SH-SY5Y (cell line): ENCODE data around the gene GPD1L.

Experiments used
- GATA2 ChIP-seq: IDR thresholded peaks from 2 replicates; pipeline ENCODE4 v1.6.1; 2011; ENCODE audit warnings: mild to moderate bottlenecking, low read depth, low read length
- GATA3 ChIP-seq: IDR thresholded peaks from 2 replicates; pipeline ENCODE4 v1.6.1; 2011; ENCODE audit warnings: low read depth, mild to moderate bottlenecking, low read length, moderate library complexity

Gene GPD1L

DNA sequence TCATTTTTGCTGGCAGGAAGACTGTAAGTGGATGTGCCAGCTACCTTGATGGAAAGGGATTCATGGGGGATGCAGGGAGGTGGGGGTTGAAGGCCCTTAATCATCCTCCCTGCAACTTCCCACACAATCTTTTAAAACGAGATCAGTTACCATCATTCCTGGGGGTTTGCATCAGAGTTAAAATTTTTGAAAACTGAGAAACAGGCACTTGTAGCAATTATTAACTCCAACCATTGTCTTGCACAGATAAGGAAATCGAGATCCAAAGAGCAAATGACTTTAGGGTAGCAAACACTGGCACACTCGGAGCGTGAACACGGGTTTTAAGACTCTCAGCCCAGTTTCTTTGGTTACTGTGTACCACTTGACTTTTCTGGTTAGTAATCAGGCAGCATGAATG lies 41.9 kb downstream of the GPD1L start:
- TF ChIP-seq GATA3 (no peak), GATA2 (no peak)

DNA sequence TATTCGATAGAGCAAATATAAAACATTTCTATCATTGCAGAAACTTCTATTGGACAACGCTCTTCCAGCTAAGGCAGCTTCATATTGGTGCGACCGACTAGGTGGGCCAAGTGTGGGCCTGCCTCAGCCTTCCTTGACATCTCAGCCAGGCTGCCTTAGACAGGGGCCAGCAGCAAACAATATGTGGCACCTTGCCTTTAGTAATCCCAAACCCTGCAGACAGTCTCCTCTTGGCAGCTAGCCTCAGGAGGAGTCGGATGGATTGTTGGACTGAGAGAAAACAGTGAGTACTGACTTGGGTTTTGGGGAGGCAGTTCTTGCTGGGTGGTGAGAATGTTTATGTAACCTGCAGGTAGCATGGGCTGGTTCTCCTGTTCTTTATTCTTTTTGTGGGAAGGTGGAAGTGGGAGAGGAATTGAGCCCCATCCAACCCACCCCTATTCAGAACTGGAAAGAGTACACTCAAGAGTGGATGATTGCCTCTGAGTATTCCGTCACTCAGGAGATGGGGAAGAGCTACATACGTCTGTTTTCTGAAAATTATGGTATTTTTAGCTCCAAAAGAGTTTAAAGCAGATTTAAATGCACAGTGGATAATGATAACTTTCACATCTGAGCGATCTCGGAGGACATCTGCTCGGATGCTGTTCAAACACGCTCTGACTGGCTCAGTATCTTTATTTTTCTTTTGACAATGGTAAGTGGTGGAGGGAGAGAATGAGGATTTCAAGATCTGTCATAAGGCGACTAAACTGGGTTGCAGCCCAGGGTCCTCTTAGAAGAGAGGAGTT lies 47.2 kb downstream of the GPD1L start:
- TF ChIP-seq GATA3 (no peak), GATA2 (no peak)

DNA sequence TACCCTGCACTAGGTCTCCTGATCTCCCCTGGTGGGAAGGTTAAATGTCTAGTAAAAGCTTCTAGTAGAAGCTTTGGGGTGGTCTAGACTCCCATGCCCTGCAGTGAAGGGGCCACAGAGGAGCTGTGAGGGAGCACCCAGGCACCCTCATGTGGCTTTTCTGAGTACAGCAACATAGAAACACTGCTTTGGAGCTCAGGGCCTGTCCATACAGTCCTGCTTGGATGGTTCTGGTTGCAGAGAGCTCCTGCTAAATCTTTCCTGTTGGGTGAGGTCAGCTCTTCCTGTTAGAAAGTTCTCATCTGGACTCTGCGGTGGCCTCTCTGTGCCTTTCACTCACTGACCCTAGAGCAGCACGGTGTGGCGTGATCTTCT lies 47.8 kb downstream of the GPD1L start:
- TF ChIP-seq GATA2: no peak
- TF ChIP-seq GATA3: no peak

DNA sequence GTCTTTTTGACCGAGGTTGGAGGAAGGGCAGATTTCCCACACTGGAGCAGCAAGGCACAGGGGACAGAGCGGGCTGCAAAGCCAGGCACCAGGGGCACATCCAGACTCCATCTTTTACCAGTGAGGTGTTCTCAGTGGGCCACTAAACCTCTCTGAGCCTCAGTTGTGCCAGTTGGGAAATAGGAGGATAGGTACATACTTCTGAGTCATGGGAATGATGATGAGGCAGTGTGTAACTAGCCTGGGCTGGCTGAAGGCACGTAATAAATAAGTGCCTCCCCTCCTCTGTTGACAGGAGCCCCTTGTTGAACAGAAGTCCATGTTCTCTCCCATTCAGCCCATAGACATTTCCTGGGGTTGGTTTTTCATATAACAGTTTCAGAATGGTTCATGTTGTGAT lies 48.7 kb downstream of the GPD1L start:
- TF ChIP-seq GATA3: no peak
- no peak for TF ChIP-seq GATA2

DNA sequence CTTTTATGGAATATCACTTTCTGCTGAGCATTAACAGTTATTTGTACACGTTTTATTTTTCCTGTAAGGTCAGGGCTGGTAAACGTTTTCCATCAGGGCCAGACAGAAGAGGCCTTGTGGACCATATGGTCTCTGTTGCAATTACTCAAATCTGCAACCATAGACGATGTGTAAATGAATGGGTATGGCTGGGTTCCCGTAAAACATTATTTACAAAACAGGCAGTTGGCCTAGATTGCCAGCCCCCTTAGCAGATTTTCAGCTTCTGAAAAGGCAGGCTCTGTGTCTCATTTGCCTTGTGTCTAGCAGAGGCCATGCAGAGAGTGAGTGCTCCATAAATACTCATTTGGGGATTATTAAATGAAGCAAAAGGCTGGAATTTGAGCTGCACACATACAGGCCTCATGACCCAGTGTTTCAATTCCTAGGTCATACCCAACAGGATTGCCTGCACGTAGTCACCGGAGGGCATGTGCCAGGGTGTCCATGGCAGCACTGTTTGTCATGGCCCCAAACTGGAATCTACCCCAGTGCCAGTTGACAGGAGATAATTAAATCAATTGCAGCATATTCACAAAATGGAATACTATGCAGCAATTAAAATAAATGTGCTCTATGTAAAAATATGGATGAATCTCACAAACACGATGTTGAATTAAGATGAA lies 51.3 kb downstream of the GPD1L start:
- TF ChIP-seq GATA3 (no peak), GATA2 (no peak)

DNA sequence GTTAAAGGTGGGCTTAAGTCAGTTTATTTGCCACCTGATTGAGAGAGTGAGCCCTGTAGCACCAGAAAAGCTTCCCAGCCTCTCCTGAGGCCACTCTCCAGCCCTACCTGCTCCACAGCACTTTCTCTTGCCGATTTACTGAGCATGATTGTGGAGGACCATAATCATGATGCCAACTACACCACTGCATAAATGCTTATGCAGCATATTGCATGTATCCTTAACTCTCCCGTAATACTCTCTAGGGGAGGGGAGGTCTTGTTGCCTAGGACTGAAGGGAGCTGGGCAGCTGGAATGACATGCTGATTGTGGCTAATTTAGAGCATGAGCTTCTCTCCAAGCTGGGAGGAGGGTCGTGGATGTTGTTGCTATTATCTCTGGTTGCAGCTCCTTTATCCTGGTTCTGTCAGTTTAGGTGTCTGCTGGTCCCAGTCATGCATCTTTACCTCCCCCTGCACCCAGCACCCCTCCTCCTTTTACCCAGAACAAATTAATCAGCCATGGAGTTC lies 54.3 kb downstream of the GPD1L start:
- TF ChIP-seq GATA3 (no peak), GATA2 (no peak)

DNA sequence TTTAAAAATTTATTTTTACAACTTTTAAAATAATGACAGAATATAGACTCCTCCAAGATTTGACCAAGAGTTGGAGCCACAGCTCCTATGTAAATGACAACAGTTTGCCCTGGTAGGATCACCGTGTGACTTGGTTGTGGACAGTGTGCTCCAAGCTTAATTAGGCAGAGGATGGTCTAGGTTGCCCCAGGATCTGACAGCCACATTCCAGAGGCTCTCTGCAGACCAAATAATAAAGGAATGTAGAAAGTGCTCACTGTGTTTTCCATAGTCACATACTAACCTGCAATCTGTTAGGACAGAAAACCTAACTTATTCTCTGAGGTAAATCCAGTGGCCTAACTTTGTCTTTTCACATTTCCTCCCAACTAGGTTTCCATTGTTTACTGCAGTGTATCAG lies 59.0 kb downstream of the GPD1L start:
- TF ChIP-seq GATA3: no peak
- no peak for TF ChIP-seq GATA2

DNA sequence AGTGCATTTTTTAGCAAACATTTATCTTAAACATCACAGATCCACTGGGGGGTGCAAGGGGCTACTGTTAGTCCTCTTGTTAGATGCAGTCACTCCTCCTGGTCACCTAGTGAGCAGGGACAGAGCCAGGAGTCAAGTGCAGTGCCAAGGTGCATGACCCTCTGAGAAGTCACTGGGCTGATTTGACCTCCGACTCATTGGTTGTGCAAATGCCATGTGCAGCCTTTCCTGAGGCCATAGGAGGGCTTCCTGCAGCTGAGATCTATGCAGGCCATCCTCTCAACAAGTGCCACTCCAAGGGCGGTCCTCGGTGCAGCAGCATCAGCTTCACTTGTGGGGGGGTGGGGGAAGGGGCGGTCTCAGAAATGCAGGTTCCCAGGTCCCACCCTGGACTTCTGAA lies 60.2 kb downstream of the GPD1L start:
- TF ChIP-seq GATA2: no peak
- no peak for TF ChIP-seq GATA3

DNA sequence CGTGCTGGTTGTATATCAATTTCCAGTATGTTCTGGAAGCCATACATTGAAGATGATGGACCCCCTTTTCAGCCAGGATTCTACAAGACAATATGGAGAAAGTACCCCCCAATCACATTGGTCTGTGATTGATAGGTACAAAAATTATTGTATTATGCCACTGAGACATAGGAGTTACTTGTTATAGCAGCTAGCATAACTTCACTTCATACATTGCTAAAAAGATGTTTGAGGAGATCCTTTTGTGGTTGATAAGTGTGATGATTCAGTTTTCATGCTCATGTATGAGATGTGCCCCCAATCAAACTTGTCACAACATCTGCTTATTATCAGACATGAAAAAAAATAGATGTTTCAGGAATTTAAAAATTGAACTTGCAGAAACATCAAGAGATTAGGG lies 66.0 kb downstream of the GPD1L start:
- TF ChIP-seq GATA3 (no peak), GATA2 (no peak)

DNA sequence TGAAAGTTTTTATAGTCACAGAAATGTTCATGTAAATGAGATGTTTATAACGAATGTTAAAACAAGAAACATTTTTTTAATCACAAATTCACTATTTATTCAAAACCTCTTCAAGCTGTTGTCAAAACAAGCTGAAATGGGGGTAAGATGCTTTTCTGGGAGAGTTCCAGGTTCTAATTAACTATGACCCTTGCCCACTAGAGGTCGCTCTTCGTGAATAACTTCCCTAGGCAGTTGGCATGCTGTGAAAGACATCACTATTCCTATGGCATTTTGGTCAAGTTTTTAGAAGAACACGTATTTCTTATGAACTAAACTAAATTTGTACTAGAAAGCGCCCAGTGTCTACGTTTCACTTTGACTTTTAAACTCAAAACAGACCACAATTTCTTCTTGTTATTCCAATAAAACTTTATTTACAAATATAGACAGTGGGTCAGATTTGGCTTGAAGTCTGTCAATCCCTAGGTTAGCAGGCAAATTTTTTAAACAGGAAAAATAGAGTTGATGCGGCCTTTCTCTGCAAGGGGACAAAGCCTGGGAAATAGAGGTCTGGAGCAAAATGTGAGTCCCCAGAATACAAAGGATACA lies 69.3 kb downstream of the GPD1L start:
- TF ChIP-seq GATA3 (no peak), GATA2 (no peak)

DNA sequence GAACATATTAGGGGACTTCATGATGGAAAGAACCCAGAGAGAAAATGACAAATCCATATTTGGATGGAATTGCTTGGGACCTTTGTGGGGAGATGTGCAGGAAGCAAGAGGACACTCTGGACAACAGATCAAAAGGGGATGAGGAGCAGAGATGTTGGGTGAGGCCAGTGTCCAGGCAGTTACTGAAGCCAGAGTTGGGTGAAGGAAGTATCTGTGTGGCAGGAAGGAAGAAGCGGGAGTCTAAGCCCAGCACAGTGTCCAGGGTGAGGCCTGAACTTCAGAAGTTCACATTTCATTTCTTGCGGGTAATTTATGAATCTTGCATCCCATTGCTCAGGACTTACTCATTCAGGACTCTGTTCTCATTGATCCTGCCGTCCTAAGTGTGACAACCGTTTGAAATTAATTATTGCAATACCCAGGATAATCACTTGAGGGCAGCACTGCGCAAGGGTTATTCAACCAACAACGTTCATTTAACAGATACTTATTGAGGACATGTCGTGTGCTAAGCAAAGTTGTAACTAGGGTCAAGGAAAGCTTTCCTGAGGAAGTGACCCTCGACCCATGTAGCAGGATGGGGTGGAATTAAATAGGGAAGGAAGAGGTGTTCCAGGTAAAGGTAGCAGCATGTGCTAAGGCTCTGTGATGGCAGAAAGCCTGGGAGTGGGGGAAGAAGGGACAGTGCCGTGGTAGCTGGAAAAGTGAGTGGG lies 70.7 kb downstream of the GPD1L start:
- TF ChIP-seq GATA2: no peak

DNA sequence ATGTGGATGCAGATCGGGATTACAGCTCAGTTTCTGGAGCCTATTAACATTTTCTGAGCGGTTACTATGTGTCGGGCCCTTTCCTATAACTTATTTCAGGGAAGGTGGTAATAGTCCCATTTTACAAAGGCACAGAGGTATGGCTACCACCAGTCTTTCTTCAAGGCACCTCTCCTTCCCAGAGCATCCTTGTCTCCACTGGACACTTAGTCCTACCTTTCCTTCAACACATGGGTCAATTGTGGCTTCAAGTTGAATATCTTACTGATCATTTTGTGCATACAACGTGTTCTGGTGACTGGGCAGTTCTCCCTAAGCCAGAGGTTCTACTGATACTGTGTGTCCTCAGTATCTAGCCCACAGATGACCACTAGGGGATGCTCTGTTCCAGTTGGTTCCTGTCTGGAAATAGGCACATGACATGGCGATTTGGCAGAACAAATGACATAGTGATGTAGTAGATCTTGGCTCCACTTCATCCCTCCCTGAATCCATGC lies 71.3 kb downstream of the GPD1L start:
- TF ChIP-seq GATA2: no peak
- no peak for TF ChIP-seq GATA3

DNA sequence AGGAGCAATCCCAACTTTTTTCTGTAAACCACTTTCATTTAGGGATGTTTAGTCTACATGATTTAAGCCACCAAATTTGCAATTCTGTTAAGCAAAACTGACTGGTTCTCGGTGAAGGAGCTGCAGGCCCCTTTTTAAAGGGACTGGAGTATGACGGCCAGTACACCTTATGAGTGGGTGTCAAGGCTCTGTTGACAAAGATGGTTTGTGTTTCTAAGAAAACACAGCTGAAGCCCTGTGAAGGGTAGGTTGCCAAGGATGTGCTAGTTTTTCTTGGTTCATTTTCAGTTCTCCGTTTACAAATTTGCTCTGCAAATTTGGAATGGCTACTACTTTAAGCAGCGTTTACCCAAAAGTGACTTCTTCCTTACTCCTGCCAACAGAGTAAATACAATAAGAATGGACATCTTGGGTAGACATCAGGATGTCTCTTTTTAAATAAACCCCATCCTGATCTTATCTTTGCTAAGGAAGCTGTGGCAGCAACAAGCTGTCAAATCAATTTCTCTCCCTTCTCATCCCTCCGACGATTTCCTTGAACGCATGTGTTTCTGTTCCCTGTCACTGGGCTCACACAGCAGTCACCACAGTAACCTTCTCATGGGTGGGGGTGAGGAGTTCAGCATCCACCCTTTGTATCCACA lies 73.8 kb downstream of the GPD1L start:
- no peak for TF ChIP-seq GATA3
- TF ChIP-seq GATA2: no peak

DNA sequence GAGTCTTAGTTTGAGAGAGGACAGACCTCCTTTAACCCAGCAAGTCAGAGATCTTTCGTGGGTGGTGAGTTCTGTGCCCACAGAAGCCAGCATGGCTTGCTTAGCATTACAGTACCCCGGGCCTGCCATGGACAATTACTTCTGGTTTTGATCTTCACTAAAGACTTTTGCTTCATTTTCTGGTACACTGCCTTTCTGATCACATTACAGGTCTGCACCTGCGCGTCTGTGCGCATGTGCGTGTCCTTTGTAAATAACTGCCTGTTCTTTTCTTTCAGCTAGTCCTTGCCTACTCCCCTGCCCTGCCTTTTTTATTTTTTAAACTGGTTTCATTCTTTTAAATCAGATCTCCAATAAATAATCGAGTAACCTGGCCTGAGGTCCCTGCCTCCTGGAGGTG lies 74.9 kb downstream of the GPD1L start:
- TF ChIP-seq GATA2: no peak
- TF ChIP-seq GATA3: no peak

DNA sequence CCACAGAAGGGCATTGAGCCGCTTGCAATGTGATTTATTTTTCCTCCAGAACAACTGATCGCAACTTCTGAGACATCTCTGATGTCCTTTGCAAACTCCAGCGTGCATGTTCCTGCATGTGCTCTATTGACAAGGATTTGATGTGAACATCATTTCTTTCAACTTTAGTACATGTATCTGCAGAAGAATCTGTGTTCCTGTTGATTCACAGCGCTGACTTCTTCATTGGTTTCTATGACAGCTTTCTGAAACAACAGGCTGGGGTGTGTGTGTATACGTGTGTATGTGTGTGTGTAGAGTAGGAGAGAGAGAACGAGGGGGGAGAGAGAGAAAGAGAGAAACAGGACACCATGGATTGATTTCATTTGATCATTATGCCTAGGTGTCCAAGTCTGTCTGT lies 75.4 kb downstream of the GPD1L start:
- no peak for TF ChIP-seq GATA2
- TF ChIP-seq GATA3: no peak
